Stimulated activated CD4-positive, alpha-beta T cell treated with anti-CD3 and anti-CD28 coated beads, Interleukin-15, amount 100 ng/mL, for 1 hour (primary cell): ENCODE measurements around the gene TSR1.
A peak's percentile ranks its signal among the peaks of the same experiment; 100 is the strongest.
"Not testable (repeated sequence)": the region's sequence is repeated elsewhere in the genome, so short reads cannot be mapped to it uniquely, and the experiment has no call there.

Experiments
- DNase-seq, 2 donors: peaks; one replicate each; pipeline ENCODE4 v3.0.0-alpha.2; 2020; ENCODE audit warnings: low read depth in 1 of 2, low spot score in 1 of 2

The TSR1 gene

DNA sequence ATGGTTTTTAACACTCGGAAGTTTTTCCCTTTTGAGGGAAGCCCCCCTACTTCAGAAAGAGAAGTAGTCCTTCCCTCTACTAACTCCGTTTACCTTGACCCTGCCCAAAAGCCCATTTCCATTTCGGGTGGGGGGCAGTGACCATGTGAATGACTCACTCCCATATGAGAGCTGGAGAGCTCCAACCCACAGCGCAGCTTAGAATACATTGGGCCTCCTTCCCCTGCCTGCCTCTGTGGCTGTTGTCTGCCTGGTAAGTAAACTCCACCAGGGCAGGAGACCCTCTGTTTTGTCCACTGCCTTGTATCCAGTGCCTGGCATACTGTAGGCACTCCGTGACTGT lies 2.0 kb upstream of the TSR1 start:
- no peak for DNase-seq

DNA sequence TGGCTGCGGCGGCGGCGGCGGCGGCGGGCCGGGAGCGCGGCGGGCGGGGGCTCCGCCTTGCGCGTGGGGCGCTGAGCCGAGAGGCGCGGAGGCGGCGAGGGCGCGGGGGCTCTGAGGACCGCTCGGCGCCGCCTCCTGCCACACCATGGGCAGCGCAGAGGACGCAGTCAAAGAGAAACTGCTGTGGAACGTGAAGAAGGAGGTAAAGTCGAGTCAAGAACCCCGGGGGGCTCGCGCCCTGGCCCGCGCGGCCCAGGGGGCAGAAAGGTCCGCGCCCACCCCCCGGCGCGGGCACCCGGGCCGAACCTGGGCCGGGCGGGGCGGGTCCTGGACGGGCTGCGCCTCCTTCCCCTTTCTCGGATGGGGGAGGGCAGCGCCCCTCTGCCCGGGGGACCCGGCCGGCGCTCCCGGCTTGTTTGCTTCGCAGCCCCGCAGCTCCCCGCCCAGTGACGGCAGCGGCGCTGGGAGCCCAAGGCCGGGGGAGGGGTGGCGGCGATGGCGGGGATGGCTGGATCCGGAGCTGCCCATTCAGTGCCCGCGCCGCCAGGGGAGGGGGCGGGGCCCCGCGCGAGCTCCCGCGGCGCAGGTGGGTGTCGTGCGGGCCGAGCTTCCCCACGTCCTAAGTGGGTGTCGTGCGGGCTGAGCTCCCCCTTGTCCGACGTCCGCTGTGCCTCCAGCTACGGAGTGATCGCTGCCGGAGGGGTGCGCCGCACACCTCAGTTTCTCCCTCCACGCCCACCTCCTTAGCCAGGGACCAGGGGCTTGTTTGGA lies 1.5 kb upstream of the TSR1 start:
- DNase-seq, result peak; percentile 29 to 30

DNA sequence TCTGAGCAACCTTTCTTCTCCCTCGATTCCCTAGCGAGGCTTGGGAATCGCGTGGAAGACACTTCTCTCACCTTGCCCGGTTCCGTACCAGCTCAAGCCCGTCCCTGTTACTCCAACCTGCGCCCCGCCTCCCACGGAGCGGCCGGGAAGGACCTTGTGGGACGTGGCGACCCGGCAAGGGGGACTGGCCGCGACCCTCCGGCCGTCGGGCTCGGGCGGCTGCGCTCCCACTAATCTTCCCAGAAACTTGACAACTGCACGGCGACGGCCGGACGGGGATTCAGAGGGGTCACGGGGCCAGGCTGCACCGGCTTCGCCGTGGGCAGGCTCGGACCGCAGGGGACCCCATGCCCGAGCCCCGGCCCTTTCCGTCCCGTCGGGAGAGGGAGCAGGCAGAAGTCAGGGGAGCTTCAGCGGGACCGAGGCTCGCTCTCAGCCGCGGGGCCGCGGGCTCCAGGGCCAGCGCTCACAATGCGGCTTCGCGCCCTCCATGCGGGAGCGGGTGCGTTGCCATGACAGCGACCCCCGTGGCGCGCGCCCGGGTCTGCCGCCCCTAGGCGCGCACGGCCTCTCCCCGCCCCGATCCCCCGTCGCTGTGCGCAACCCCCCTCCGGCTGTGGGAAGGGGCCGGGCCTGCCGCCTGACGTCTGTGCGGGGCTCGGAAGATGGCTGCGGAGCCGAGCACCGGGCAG lies 741 bp upstream of the TSR1 start, which contains the start of gene SGSM2:
TSS of gene SGSM2 (plus strand) at position 650 of the 692 bp plus-strand sequence. CDS start 188 bp downstream, outside the sequence.
- peak; percentile 35 to 61 for DNase-seq

DNA sequence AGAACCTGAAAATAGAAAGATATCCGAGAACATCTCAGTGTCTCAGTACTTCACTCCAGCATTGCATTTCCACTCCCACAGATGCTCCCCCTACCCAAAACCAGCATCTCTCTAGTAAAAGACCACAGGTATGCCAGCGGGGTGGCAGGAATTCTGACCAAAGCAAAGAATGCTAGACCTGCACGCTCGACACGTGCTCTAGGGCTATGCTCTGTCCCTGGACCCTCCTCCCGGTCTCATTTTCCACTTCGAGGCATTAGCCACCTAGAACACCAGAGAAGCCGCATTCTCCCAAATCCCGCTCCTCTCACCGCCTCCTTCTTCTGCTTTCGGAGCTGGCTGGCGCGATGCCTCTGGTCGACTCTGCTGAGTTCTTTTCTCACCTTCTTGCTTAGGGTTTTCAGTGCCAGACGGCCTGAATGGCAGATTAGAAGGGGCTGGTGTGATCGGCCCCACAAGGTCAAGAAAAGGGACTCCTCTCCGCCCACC lies 487 bp downstream of the TSR1 start:
- no peak for DNase-seq

DNA sequence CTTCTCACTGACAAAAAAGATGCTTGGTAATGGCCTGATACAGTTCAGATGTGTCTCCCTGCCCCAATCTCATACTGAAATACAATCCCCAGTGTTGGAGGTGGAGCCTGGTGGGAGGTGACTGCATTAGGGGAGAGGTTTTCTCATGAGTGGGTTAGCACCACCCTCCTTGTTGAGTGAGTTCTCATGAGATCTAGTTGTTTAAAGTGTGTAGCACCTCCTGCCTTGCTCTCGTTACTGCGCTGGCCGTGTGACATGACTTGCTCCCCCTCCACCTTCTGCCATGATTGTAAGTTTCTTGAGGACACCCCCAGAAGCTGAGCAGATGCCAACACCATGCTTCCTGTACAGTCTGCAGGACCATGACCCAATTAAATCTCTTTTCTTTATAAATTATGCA lies 5.0 kb downstream of the TSR1 start:
- DNase-seq, result no peak

- DNase-seq, result no peak
Measured at GRCh38 chr17:2323629-2324314, 12.5 kb downstream of the TSR1 start.

GRCh38 chr17:2321399-2321798 lies 14.9 kb downstream of the TSR1 start:
- DNase-seq, result no peak

DNA sequence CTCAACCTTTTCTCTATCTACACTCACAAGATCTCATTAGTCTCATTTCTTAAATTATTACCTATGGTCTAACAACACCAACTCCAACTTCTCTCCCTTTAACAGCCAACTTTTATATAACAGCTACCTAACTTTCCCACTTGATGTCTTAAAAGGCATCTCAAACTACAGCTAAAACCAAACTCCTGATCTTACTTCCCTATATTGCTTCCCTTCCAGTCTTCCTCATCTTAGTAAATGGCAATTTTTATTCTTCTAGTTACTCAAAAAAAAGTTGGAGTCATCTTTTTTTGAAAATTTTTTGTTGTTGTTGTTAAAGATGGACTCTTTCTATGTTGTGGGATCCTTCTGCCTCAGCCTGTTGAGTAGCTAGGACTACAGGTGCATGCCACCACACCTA lies 17.2 kb downstream of the TSR1 start:
- no peak for DNase-seq

DNA sequence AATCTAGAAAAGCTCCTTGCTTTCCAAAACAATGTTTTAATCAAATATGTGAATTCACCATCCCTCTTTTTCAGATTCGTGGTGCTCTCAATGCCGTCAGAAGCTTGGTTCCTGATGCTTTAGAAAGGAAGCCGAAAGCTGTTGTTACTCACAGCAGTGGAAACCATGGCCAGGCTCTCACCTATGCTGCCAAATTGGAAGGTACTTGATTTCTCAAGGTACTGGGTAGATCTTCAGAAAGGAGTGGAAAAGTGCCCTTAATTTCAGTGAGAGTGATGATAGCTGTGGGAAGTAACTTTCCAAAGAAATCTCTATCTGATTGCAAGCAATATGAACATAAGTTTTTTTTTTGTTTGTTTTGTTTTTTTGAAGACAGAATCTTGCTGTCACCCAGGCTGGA lies 18.5 kb downstream of the TSR1 start:
- DNase-seq, result no peak

DNA sequence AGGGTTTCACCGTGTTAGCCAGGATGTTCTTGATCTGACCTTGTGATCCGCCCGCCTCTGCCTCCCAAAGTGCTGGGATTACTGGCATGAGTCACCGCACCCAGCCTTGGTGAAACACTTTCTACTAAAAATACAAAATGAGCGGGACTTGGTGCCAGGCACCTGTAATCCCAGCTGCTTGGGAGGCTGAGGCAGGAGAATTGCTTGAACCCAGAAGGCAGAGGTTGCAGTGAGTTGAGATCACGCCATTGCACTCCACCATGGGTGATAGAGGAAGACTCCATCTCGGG lies 19.4 kb downstream of the TSR1 start:
- not testable (repeated sequence) for DNase-seq

- DNase-seq, result no peak
Measured at GRCh38 chr17:2312736-2313135, 23.5 kb downstream of the TSR1 start.

DNA sequence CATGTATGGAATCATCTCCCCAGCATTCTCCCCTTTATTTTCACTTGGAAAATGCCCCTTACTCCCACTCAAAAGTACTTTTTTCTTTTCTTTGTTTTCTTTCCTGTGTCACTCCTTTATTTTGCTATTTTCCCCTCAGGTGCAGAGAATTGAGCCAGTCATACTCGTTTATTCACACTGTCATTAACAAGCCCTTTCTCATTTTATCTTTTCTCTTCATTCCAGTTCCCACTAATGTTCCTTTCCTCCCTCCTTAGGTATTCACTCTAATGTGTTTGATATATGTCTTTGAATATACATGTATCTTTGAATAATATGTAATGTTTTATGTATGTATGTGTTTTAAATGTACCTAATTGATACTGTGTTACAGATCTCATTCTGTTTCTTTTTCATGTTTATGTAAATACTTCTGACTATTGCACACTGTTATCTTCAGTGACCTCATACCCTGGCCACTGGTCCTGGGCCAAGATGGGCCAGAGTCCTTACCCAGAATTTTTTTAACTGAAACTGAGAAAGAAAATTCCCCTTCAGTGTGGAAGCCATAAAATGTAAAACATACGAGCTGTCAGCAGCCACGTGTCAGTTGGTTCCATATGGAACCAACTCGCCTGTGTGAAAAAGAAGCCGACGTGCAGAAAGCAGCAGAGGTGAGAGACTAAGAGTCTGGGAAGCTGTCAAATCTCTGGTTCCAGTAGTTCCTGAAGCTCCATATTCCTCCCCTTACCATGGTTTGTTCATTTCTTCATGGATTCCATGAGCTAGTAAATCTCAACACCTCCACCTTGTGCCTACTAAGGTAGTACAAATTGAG lies 26.7 kb downstream of the TSR1 start:
- no peak for DNase-seq

DNA sequence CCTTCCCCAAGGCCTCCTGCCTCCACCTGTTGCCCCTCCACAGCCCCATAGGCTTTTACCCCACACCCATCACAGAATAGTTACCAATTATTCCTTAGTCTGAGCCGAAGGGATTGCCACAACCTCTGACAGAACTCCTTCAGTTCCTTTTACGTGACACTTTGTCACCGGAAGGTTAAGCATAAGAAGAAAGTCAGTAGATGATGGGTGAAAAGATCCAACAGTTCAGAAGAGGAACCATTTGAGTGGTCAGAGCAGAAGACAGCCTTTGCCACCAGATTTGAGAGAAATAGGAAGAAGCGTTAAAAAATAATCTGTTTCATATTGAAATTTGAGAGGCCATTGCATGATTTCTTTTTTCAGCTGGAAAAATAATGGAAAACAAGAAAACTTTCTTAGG lies 31.3 kb downstream of the TSR1 start:
- DNase-seq, result no peak

DNA sequence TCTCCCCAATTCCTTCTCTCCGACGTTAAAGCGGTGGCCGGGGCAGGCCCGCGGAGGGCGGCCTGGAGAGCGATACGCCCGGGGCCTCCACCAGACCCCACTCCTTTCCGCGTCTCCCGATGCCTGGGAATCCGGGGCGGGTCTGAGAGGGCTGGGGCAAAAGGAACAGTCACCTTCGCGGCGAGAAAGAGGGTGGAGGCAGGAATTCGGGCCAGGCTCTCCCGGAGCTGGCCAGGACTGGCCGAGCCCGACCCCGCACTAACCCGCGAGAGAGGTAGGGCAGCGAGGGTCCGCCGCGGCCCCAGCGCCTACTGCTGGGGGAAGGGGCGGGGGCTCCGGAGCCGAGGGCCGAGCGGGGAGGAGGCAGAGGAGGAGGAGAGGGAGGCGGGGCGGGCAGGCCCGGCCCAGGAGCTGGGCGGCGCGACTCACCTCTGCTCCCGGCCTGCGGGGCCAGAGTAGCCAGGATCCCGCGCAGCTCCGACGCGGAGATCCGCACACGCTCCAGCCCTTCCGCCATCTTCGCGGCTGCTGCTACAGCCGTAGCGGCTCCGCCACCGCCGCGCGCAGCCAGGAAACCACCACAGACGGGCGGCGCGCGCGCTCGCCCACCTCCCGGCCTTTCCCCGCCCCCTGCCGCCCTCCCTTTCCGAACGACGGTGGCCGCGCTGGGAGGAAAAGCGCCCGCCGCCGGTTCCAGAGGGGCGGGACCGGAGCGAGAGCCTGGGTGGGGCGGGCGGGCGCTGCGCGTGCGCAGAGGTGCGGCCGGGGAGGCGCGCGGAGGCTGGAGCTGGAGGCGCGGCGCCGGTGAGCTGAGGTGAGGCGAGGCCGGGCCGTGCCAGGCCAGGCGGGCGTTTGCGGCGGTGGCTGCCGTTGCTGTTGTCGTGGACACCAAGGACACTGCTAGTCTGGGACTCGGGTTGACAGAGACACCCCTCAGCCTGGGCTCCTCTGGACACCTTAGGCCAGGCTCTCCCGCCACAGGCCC lies 32.8 kb downstream of the TSR1 start, which contains the start of the genes SMG6 and SRR:
TSS of gene SMG6 (minus strand) at position 582 of the 985 bp plus-strand sequence. CDS start at position 517, 65 bp downstream.
TSS of gene SRR (plus strand) at position 747 of the 985 bp plus-strand sequence. CDS start 11,611 bp downstream, outside the sequence.
- DNase-seq, result peak; percentile 93 to 94

DNA sequence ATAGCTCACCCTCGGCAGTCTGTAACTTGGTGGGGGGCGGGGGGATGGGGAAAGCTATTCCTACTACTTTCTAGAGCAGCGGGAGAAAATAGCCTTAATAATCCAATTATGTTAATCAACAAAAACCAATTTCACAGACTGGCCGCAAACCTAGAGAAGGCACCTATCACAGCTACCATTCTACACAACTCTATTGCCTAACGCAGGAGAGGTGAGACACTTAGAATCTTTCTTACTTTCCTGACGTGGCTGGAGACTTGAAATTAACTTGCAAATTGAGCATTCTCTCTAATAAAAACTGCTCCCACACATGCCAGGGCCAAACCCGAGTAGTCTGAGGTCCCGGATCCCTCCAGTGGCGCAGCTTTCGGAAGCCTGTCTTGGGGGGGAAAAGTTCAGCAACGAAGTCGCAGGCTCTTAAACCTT lies 33.5 kb downstream of the TSR1 start:
- no peak for DNase-seq

GRCh38 chr17:2299756-2300155 lies 36.5 kb downstream of the TSR1 start:
- no peak for DNase-seq

- no peak for DNase-seq
Measured at GRCh38 chr17:2299136-2299535, 37.1 kb downstream of the TSR1 start.

GRCh38 chr17:2297023-2297422 lies 39.2 kb downstream of the TSR1 start:
- no peak for DNase-seq

DNA sequence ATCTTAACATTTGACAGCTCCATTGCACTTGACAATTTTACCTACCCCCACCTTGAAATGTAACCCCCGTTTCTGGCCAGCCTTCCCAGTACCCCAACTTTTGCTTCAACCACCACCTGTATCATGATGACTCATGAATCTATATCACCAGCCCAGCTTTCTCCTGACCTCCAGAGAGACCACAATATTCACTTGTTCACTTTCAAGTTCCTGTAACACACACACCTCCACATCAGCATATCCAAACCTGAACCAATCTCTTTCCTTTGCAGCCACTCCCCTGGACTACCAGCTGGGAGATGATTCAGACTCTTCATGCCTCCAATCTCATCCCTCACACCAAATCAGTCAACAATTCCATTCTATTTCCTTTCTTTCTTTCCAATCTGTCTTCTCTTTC lies 40.7 kb downstream of the TSR1 start:
- DNase-seq, result no peak

- no peak for DNase-seq
Measured at GRCh38 chr17:2292100-2292499, 44.2 kb downstream of the TSR1 start.
